WTC11 (cell line): ENCODE measurements around the gene KRABD2.

ENCODE experiments used
- ATAC-seq: fragments of 200-7000 bp; cut with Tn5 transposase; 2 replicates; pipeline ENCODE4 v1.10.0; 2021; ENCODE audit warnings: mild to moderate bottlenecking, moderate library complexity
- CTCF ChIA-PET: fragments of 300-600 bp; sonication (Branson Sonifier 250); formaldehyde crosslinking; loops from one replicate; lab custom pipeline; 2021; ENCODE audit warnings: antibody characterized with exemption; lab: Charles Lee
- POLR2A ChIA-PET: fragments of 350-600 bp; sonication (Branson Sonifier 250); formaldehyde crosslinking; loops from one replicate; lab custom pipeline; 2021; ENCODE audit warnings: antibody characterized with exemption; lab: Charles Lee
- DNase-seq: peaks from one replicate; pipeline ENCODE4 v3.0.0; 2021; ENCODE audit warnings: low spot score
- H3K27ac Mint-ChIP-seq: 2 replicates; pipeline ENCODE4 v1.8.0; 2021; ENCODE audit warnings: mixed read lengths
- H3K27me3 Mint-ChIP-seq: 2 replicates; pipeline ENCODE4 v1.8.0; 2021; ENCODE audit warnings: low read depth, mild to moderate bottlenecking, moderate library complexity, mixed read lengths
- H3K36me3 Mint-ChIP-seq: 2 replicates; pipeline ENCODE4 v1.8.0; 2021; ENCODE audit warnings: mixed read lengths
- H3K4me1 Mint-ChIP-seq: 2 replicates; pipeline ENCODE4 v1.8.0; 2022; ENCODE audit warnings: mixed read lengths
- H3K4me3 Mint-ChIP-seq: 2 replicates; pipeline ENCODE4 v1.8.0; 2021; ENCODE audit warnings: mild to moderate bottlenecking, moderate library complexity, mixed read lengths
- H3K9me3 Mint-ChIP-seq: 2 replicates; pipeline ENCODE4 v1.8.0; 2021; ENCODE audit warnings: mixed read lengths
- CDX4 ChIP-seq: fragments of 250-450 bp; sonication (Bioruptor Pico); IDR thresholded peaks from 2 replicates; pipeline ENCODE4 v1.9.0; 2021; ENCODE audit warnings: moderate library complexity, mild to moderate bottlenecking, inconsistent platforms, borderline replicate concordance
- CREB1 ChIP-seq: sonication (generic); formaldehyde crosslinking; IDR thresholded peaks from 2 replicates; pipeline ENCODE4 v1.8.0; 2023; ENCODE audit warnings: mild to moderate bottlenecking, missing genetic modification reagents
- CTCF ChIP-seq: fragments of 200-600 bp; IDR thresholded peaks from 2 replicates; pipeline ENCODE4 v1.8.0; 2022; ENCODE audit warnings: antibody characterized with exemption
- E2F5 ChIP-seq: sonication (generic); formaldehyde crosslinking; IDR thresholded peaks from 2 replicates; pipeline ENCODE4 v1.8.1; 2022; ENCODE audit warnings: mild to moderate bottlenecking, moderate library complexity, missing genetic modification reagents
- GTF2I ChIP-seq: fragments of 250-450 bp; sonication (Bioruptor Pico); conservative IDR thresholded peaks from 2 replicates; pipeline ENCODE4 v1.4.0; 2021; ENCODE audit warnings: mild to moderate bottlenecking
- MAX ChIP-seq: sonication (generic); formaldehyde crosslinking; IDR thresholded peaks from 2 replicates; pipeline ENCODE4 v1.8.0; 2022; ENCODE audit warnings: mild to moderate bottlenecking, missing genetic modification reagents
- NFE2L1 ChIP-seq: sonication (generic); formaldehyde crosslinking; IDR thresholded peaks from 2 replicates; pipeline ENCODE4 v1.8.1; 2023; ENCODE audit warnings: missing genetic modification reagents
- SMAD3 ChIP-seq: sonication (generic); formaldehyde crosslinking; IDR thresholded peaks from 2 replicates; pipeline ENCODE4 v1.8.0; 2022; ENCODE audit warnings: missing genetic modification reagents, mild to moderate bottlenecking, borderline replicate concordance
- STAT6 ChIP-seq: sonication (generic); formaldehyde crosslinking; conservative IDR thresholded peaks from 2 replicates; pipeline ENCODE4 v1.8.1; 2023; ENCODE audit warnings: mild to moderate bottlenecking, low read depth, missing genetic modification reagents, moderate library complexity
- TCF7 ChIP-seq: sonication (generic); formaldehyde crosslinking; IDR thresholded peaks from 2 replicates; pipeline ENCODE4 v1.8.0; 2022; ENCODE audit warnings: mild to moderate bottlenecking, low read depth, missing genetic modification reagents, moderate library complexity
- TEAD1 ChIP-seq: sonication (generic); formaldehyde crosslinking; IDR thresholded peaks from 2 replicates; pipeline ENCODE4 v1.8.0; 2022; ENCODE audit warnings: mild to moderate bottlenecking, missing genetic modification reagents
- ZNF121 ChIP-seq: sonication (generic); formaldehyde crosslinking; IDR thresholded peaks from 2 replicates; pipeline ENCODE4 v1.8.0; 2023; ENCODE audit warnings: missing genetic modification reagents
- TF ChIP-seq, protein P1 (sequence below): fragments of 250-450 bp; sonication (Bioruptor Pico); IDR thresholded peaks from 2 replicates; pipeline ENCODE4 v2.1.2; 2022; ENCODE audit warnings: mild to moderate bottlenecking, moderate library complexity
- TF ChIP-seq, protein P2 (sequence below): sonication (generic); formaldehyde crosslinking; IDR thresholded peaks from 2 replicates; pipeline ENCODE4 v1.8.1; 2022; ENCODE audit warnings: missing genetic modification reagents, borderline replicate concordance

Gene KRABD2

GRCh38 chr17:8408371-8408770, 31.9 kb upstream of the KRABD2 start:
- H3K9me3 Mint-ChIP-seq: no peaks in the 10 kb centered on the region
- no peaks in the 10 kb centered on the region for H3K36me3 Mint-ChIP-seq
- peak; percentile 44 for DNase-seq
- TF ChIP-seq STAT6 (CRISPR knock-in tag) (no peak), CTCF (no peak), NFE2L1 (CRISPR knock-in tag) (peak; percentile 77; the same call in 1 of the 2 replicates), CDX4 (CRISPR knock-in tag) (no peak)
- TF ChIP-seq, protein P1, sequence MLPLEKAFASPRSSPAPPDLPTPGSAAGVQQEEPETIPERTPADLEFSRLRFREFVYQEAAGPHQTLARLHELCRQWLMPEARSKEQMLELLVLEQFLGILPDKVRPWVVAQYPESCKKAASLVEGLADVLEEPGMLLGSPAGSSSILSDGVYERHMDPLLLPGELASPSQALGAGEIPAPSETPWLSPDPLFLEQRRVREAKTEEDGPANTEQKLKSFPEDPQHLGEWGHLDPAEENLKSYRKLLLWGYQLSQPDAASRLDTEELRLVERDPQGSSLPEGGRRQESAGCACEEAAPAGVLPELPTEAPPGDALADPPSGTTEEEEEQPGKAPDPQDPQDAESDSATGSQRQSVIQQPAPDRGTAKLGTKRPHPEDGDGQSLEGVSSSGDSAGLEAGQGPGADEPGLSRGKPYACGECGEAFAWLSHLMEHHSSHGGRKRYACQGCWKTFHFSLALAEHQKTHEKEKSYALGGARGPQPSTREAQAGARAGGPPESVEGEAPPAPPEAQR (CRISPR knock-in tag): no peak
- TF ChIP-seq, all 79 proteins: peak for 1
- Mint-ChIP-seq H3K4me3 (no peak overlapping the region), H3K4me1 (peaks cover 14% of the 10 kb centered on the region), H3K27me3 (peaks cover 2% of the 10 kb centered on the region; the same call in 1 of the 2 replicates), H3K27ac (no peak overlapping the region; the same call in 1 of the 2 replicates)
- ChIA-PET CTCF (interaction anchor here (0.7 to 3.5 kb wide), 7 partner anchors 8 to 377 kb away, joined by 3 to 27 read pairs (median 3); partner anchors contain the start of gene RPL26), POLR2A (interaction anchor here (1.0 kb wide), 1 partner anchor 51 kb away, joined by 3 read pairs; no protein-coding TSS in a partner anchor)
- peak; percentile 58 for ATAC-seq

DNA sequence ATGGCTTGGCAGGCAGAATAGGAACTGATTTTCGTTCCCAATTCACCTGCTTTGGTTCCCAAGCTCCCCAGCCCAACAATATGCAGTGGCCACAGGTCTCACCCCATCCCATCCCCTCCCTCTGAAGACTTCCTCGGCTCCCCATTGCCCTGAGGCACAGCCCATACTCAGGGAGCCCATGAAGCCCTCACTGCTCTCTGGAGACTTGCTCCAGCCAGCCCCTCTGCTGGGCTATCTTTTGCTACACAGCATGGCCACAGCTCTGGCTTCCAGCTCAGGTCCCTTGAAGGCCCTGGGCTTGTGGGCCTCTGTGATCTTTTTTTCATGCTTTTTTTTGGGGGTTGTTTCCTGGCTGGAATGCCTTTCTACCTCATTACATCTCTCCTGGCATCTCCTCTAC, 29.7 kb upstream of the KRABD2 start:
- POLR2A ChIA-PET: interaction anchor here (1.2 kb wide), 1 partner anchor 658 kb away, joined by 3 read pairs; no protein-coding TSS in a partner anchor
- Mint-ChIP-seq H3K9me3 (no peaks in the 10 kb centered on the region), H3K4me3 (no peak overlapping the region), H3K27ac (no peak overlapping the region), H3K27me3 (peaks cover 2% of the 10 kb centered on the region), H3K4me1 (peaks cover 14% of the 10 kb centered on the region), H3K36me3 (no peaks in the 10 kb centered on the region)
- ATAC-seq (no peak), DNase-seq (no peak)
- TF ChIP-seq ZNF121 (CRISPR knock-in tag) (no peak), TCF7 (no peak), GTF2I (CRISPR knock-in tag) (no peak), SMAD3 (CRISPR knock-in tag) (no peak), CREB1 (CRISPR knock-in tag) (no peak), MAX (CRISPR knock-in tag) (no peak), TEAD1 (no peak), E2F5 (CRISPR knock-in tag) (no peak)
- TF ChIP-seq, protein P2, sequence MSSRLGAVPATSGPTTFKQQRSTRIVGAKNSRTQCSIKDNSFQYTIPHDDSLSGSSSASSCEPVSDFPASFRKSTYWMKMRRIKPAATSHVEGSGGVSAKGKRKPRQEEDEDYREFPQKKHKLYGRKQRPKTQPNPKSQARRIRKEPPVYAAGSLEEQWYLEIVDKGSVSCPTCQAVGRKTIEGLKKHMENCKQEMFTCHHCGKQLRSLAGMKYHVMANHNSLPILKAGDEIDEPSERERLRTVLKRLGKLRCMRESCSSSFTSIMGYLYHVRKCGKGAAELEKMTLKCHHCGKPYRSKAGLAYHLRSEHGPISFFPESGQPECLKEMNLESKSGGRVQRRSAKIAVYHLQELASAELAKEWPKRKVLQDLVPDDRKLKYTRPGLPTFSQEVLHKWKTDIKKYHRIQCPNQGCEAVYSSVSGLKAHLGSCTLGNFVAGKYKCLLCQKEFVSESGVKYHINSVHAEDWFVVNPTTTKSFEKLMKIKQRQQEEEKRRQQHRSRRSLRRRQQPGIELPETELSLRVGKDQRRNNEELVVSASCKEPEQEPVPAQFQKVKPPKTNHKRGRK: no peak
- CTCF ChIA-PET: interaction anchor here (0.7 to 1.4 kb wide), 2 partner anchors 175 to 380 kb away, joined by 3 to 5 read pairs; no protein-coding TSS in a partner anchor
